ENCODE results near the gene SERPINE2.

DNA sequence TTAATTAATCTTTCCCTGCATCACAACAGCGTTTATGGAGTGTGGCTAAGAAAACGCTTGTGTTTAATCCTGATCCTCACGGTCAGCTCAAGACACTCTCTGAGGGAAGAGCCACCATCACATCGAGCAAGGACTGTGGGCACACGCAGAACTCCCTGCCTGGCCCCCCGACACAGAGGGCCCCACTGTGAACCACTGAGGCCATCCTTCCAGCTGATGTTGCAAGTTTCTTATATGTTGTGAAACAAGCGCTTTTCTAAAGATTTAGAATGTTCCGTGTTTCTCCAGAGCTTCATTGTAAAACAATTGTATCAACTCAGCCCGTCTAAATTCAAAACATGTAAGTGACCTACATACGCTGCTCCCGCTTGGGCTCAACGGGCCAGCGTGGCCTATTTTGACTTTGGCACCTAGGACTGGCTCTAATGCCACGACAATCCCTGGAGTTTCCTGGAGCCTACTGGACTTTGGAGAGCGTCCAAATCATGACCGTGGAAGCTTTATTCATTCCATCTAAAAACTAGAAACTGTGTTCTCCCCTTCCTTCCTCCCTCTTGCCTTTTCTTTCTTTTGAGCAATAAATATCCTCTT, 34.9 kb downstream of the SERPINE2 start:
- TF ChIP-seq, protein P1, sequence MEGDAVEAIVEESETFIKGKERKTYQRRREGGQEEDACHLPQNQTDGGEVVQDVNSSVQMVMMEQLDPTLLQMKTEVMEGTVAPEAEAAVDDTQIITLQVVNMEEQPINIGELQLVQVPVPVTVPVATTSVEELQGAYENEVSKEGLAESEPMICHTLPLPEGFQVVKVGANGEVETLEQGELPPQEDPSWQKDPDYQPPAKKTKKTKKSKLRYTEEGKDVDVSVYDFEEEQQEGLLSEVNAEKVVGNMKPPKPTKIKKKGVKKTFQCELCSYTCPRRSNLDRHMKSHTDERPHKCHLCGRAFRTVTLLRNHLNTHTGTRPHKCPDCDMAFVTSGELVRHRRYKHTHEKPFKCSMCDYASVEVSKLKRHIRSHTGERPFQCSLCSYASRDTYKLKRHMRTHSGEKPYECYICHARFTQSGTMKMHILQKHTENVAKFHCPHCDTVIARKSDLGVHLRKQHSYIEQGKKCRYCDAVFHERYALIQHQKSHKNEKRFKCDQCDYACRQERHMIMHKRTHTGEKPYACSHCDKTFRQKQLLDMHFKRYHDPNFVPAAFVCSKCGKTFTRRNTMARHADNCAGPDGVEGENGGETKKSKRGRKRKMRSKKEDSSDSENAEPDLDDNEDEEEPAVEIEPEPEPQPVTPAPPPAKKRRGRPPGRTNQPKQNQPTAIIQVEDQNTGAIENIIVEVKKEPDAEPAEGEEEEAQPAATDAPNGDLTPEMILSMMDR (IDR thresholded peaks at IDR 0.05), result no peak
- TF ChIP-seq EP300 (IDR thresholded peaks at IDR 0.05) (no peak), POLR2A (IDR thresholded peaks at IDR 0.05) (no peak), POLR2AphosphoS5 (IDR thresholded peaks at IDR 0.05) (no peak)
